Mesodermal cell (in vitro differentiated cells): ENCODE data around the gene FMN1.

Experiments
- H3K27ac ChIP-seq: 2 replicates; pipeline ENCODE4 v1.7.0; 2013; ENCODE audit warnings: mild to moderate bottlenecking, low read depth, low read length, moderate library complexity; ENCODE audit not compliant: severe bottlenecking
- H3K36me3 ChIP-seq: 2 replicates; pipeline ENCODE4 v1.7.1; 2013; ENCODE audit warnings: mild to moderate bottlenecking, low read length, moderate library complexity; ENCODE audit not compliant: control insufficient read depth, insufficient read depth
- H3K4me1 ChIP-seq: one replicate; pipeline ENCODE4 v1.7.1; 2013; ENCODE audit warnings: mild to moderate bottlenecking, low read length; ENCODE audit not compliant: insufficient read depth, control insufficient read depth, poor library complexity, severe bottlenecking
- H3K4me3 ChIP-seq: 2 replicates; pipeline ENCODE4 v1.7.0; 2013; ENCODE audit warnings: low read length, control low read depth, mild to moderate bottlenecking; ENCODE audit not compliant: insufficient read depth, poor library complexity, severe bottlenecking; ENCODE audit errors: extremely low read depth
- H3K9me3 ChIP-seq: 2 replicates; pipeline ENCODE4 v1.7.1; 2013; ENCODE audit warnings: mild to moderate bottlenecking, low read length, moderate library complexity; ENCODE audit not compliant: control insufficient read depth
- WGBS, 2 experiments: methylation state at CpG; one replicate each; pipeline ENCODE4 v1.1.5; 2013; ENCODE audit warnings: missing lambda C conversion rate in 2 of 2; ENCODE audit not compliant: insufficient coverage in 2 of 2; 5-methylcytosine and 5-hydroxymethylcytosine counted together

Gene FMN1

GRCh38 chr15:32905481-32905880 is 289.0 kb downstream of the FMN1 start:
- H3K9me3 ChIP-seq: no peaks in the 10 kb centered on the region
- H3K27ac ChIP-seq: no peak overlapping the region
- H3K4me1 ChIP-seq: peaks cover 26% of the 10 kb centered on the region
- H3K36me3 ChIP-seq: no peaks in the 10 kb centered on the region
- H3K4me3 ChIP-seq: no peak overlapping the region
- WGBS, 2 experiments: 100% methylated on average over 1 of the region's 4 CpGs

GRCh38 chr15:32904448-32904847 is 290.1 kb downstream of the FMN1 start:
- Histone ChIP-seq H3K36me3 (no peaks in the 10 kb centered on the region), H3K9me3 (no peaks in the 10 kb centered on the region), H3K4me3 (no peak overlapping the region), H3K27ac (no peak overlapping the region), H3K4me1 (peaks cover 18% of the 10 kb centered on the region)
- no CpG with 5 or more reads among the region's 2 CpGs for WGBS, 2 experiments

- H3K4me1 ChIP-seq: peaks cover 13% of the 10 kb centered on the region
- H3K36me3 ChIP-seq: no peaks in the 10 kb centered on the region
- no peak overlapping the region for H3K27ac ChIP-seq
- H3K9me3 ChIP-seq: no peaks in the 10 kb centered on the region
- H3K4me3 ChIP-seq: no peak overlapping the region
- 68 to 76% methylated on average over 6 of the region's 10 CpGs for WGBS, 2 experiments
Measured at GRCh38 chr15:32903591-32904290, 290.8 kb downstream of the FMN1 start.

GRCh38 chr15:32901995-32902394 is 292.5 kb downstream of the FMN1 start:
- no peaks in the 10 kb centered on the region for H3K36me3 ChIP-seq
- no CpG with 5 or more reads among the region's 3 CpGs for WGBS, 2 experiments
- H3K27ac ChIP-seq: no peak overlapping the region
- peaks cover 6% of the 10 kb centered on the region for H3K4me1 ChIP-seq
- no peaks in the 10 kb centered on the region for H3K9me3 ChIP-seq
- H3K4me3 ChIP-seq: no peak overlapping the region

GRCh38 chr15:32901192-32901591 is 293.3 kb downstream of the FMN1 start:
- Histone ChIP-seq H3K4me1 (peaks cover 6% of the 10 kb centered on the region), H3K4me3 (no peak overlapping the region), H3K27ac (no peak overlapping the region), H3K36me3 (no peaks in the 10 kb centered on the region), H3K9me3 (no peaks in the 10 kb centered on the region)
- WGBS, 2 experiments: no CpG with 5 or more reads among the region's 2 CpGs

- Histone ChIP-seq H3K4me1 (peaks cover 6% of the 10 kb centered on the region), H3K27ac (peak overlapping the region; percentile 46), H3K9me3 (no peaks in the 10 kb centered on the region), H3K4me3 (no peak overlapping the region), H3K36me3 (no peaks in the 10 kb centered on the region)
- 17 to 27% methylated on average over 2 to 5 of the region's 6 CpGs for WGBS, 2 experiments
Measured at GRCh38 chr15:32899126-32899596, 295.4 kb downstream of the FMN1 start.

GRCh38 chr15:32898414-32898813 is 296.1 kb downstream of the FMN1 start:
- H3K36me3 ChIP-seq: no peaks in the 10 kb centered on the region
- WGBS, 2 experiments: 88 to 100% methylated on average over 2 to 4 of the region's 4 CpGs
- H3K9me3 ChIP-seq: no peaks in the 10 kb centered on the region
- H3K27ac ChIP-seq: no peak overlapping the region
- peaks cover 6% of the 10 kb centered on the region for H3K4me1 ChIP-seq
- H3K4me3 ChIP-seq: no peak overlapping the region

- no peak overlapping the region for H3K4me3 ChIP-seq
- H3K27ac ChIP-seq: no peak overlapping the region
- no peaks in the 10 kb centered on the region for H3K36me3 ChIP-seq
- no peaks in the 10 kb centered on the region for H3K9me3 ChIP-seq
- H3K4me1 ChIP-seq: peaks cover under 1% of the 10 kb centered on the region
Measured at GRCh38 chr15:32893421-32893820, 301.1 kb downstream of the FMN1 start.

GRCh38 chr15:32889214-32889613 is 305.3 kb downstream of the FMN1 start:
- Histone ChIP-seq H3K4me3 (no peak overlapping the region), H3K27ac (no peak overlapping the region), H3K9me3 (no peaks in the 10 kb centered on the region), H3K36me3 (no peaks in the 10 kb centered on the region), H3K4me1 (no peaks in the 10 kb centered on the region)
- WGBS, 2 experiments: 84 to 90% methylated on average over 3 of the region's 3 CpGs

GRCh38 chr15:32888221-32888761 is 306.2 kb downstream of the FMN1 start:
- no peaks in the 10 kb centered on the region for H3K9me3 ChIP-seq
- 71 to 100% methylated on average over 1 to 2 of the region's 3 CpGs for WGBS, 2 experiments
- no peaks in the 10 kb centered on the region for H3K36me3 ChIP-seq
- no peaks in the 10 kb centered on the region for H3K4me1 ChIP-seq
- no peak overlapping the region for H3K4me3 ChIP-seq
- H3K27ac ChIP-seq: no peak overlapping the region

- Histone ChIP-seq H3K36me3 (no peaks in the 10 kb centered on the region), H3K27ac (no peak overlapping the region), H3K4me1 (no peaks in the 10 kb centered on the region), H3K9me3 (no peaks in the 10 kb centered on the region), H3K4me3 (no peak overlapping the region)
- 100% methylated on average over 1 to 2 of the region's 4 CpGs for WGBS, 2 experiments
Measured at GRCh38 chr15:32887090-32887489, 307.4 kb downstream of the FMN1 start.
